Forelimb muscle (tissue), 1 donor: ENCODE results near the gene CDS2. TPM values are rescaled to one million over a fixed set of nuclear protein-coding genes. Genes with fewer than 3 reads are reported as not detected.

Experiments used
- DNase-seq: peaks from one replicate; pipeline ENCODE4 v3.0.0-alpha.2; 2013; ENCODE audit warnings: low read depth
- polyA plus RNA-seq: library from polyadenylated mRNA; unstranded; fragments of 120-200 nt; gene quantifications from one replicate; pipeline ENCODE4 v1.2.1, GENCODE V29; 2013; ENCODE audit not compliant: insufficient read length

Gene CDS2
- polyA plus RNA-seq, 1 donor, result 19.8 TPM

DNA sequence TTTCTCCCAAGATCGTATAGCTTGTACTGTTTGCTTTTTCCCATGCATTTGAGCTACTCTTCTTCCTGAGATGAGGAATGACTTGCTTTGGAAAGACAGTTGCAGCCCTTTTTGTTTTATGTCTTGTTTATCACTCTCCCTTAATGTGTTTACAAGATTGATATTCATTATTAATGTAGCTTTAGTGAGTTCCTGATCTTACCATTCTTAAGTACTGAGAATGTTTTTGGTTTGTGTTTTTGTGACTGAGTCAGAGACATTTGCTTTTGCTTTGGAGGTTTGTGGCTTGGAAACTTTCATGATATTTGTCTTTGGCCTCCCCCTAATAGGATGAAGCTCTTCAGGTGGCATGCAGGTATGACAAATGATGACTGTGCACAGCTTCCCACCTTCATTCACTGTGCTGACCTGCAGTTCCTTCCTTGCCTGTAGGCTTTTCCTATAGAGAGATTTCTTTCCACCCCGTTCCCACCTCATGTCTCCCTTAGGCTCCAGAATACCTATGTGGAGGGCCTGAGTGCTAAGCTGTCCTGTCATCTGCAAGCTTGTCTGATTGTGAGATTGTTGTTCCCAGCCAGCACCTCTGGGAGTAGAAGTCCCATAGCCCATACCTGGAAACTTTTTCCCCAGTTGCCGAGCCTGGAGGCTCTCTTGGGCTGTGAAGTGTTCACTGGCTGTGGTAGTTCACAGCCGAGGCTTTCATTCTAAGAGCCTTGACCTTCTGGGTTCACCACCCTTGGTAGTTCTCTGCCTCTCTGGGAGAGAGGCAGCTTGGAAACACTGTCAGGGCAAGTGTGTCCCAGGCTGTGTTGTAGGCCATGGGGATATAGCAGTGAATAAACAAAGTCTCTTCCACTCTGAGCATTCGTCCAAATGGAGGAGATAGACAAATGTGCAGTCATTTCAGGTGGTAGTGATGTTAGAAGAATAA is 27.1 kb downstream of the CDS2 start:
- no peak for DNase-seq

DNA sequence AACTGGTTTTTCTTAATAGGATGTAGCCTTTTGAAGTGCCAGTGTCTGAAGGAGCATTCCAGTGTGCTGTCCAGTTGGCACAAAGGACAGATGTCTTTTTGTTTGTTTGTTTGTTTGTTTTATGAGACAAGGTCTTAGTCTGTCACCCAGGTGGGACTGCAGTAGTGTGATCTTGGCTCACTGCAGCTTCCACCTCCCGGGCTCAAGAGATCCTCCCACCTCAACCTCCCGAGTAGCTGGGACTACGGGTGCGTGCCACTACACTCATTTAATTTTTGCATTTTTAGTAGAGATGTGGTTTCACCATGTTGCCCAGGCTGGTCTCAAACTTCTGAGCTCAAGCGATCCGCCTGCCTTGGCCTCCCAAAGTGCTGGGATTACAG is 27.7 kb downstream of the CDS2 start:
- DNase-seq, result no peak

DNA sequence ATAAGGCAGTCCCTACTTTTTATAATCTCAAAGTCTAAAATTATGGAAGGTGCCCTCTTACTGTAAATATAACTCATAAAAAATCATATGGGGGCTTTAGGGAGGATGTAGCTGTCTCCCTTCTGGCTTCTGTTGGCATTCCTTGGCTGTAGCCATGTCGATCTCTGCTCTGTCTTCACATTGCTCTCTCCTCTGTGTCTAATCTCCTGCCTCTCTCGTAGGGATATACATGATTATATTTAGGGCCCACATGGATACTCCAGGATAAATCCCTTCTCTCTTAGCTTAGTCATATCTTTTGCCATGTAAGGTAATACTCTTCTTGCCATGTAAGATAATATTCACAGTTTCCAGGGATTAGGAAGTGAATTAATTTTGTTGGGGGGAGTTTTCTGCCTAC is 28.6 kb downstream of the CDS2 start:
- no peak for DNase-seq

DNA sequence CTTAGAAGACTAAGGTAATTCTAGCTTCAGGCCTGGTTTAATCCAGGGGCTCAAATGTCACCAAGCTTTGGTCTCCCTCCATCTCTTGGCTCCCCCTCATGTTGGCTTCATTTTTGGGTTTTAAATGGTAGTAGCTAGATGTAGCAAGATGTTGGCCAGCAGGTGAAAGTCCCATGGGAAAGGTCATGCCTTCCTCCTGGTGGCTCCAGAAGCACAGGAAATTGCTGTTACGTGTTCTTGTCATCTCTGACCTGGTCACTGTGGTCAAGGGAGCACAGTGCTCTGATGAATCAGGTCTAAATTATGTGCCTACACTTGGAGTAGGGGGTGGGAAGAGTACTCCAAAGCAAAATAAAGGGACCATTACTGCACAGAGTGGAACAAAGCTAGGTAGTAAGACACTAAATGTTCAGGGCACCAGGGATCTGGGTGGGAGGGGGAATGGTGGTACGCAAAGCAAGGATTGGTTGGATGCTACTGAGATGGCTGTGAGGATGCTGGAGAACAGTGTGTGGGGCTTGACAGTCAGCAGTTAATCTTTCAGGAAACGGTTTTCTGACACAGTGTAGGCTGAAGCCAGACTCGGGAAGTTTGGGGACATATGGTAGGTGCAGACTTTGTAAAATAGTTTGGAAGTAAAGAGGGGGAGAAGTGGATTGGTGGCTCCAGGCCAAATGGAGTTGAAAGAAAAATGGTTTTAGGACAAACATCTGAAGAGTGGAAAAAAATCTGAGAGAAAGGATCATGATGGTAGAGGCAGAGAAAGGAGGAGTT is 30.1 kb downstream of the CDS2 start:
- DNase-seq, result no peak

DNA sequence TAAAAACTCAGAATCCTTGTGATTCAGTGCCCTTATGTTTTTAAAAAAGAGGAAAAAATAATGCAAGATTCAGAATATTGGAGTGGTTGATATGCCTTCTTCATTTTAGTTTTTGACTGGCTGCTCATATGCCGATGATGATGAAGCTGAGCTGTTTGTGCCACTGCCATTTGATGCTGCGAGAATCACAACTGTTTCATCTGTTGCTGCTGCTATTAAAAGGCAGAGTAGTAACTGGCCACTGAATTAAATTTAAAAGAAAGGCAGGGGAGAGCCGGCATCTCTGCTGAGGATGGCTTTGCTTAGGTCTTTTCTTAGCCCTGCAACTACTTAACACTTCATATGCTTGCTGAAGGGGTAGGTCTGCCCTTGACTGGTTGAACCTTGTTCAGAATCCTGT is 33.1 kb downstream of the CDS2 start:
- DNase-seq, result no peak

DNA sequence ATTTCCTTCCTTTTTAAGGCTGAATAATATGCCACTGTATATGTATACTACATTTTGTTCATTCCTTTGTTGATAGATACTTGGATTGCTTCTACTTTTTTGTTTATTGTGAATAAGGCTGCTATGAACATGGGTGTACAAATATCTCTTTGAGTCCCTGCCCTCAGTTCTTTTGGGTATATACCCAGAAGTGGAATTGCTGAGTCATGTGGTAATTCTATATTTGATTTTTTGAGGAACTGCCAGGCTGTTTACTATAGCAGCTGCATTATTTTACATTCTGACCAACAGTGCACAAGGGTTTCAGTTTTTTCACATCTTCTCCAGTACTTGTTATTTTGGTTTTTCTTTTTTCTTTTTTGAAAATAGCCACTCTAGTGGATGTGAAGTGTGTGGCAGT is 34.1 kb downstream of the CDS2 start:
- no peak for DNase-seq

DNA sequence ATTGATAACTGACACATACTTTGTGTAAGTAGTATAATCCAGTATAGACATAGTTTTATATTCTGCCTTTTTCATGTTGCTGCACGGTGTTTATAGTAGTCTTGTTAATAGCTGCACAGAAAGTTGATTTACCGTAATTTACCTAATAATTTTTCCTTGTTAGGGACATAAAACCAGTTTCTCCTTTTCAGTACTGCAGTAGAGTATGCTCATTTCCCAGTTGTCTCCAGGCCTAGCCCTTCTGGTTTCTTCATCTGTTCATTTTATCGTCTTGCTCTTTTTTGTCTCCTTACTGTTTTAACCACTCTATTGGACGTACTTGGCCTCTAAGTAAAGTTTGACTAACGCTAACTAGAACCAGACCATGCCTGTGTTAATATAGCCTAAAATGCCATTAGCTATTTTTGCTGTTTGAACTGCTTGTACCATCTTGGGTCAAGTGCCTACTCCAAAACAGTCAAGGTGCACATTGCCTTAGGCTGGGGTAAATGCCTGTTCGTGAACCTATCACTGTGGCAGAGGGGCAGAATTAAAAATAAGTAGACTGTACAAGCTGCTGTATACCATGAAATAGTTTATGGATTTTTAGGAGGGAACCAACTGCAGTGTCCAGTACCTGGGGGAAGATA is 34.8 kb downstream of the CDS2 start:
- no peak for DNase-seq

DNA sequence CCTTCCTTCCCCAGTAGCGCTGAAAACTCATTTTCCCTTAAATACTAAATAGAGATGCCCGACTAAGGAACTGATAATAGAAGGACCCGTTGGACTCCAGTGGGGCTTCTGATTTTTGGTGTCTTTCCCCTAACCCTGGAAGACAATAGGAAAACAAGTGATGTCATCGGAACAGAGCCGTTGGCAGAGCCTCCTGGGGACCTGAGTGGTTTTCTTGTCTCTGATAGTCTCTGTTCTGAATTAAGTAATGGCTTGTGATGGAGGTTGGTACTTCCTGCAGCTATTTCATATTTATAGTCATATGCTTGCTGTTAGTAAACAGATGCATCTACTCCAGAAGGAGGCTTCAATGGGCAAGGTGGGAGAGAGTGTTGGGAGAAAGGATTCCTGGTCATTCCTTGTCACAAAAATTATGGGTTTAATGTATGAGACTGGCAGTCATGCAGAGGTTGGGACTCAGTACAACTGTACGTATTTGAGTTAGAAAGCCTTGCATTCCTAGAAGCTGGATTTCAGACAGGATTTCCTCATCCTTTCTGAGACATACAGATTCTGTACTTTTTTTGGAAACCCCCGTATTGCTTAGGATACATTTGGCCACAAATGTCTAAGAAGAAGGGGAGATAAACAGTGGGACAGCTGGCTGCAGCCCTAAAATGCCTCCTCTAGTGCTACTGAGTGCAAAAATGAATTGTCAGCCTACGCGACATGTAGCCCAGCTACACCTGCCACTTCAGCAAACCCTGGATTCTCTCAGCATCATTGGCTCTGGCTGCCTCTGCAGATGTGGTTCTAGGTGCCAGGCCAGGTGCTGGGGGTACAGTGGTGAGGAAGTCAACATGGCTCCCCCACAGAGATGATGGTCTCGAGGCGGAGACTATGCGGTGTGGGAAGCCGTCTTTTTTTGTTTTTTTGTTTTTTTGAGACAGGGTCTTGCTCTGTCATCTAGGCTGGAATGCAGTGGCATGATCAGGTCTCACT is 38.1 kb downstream of the CDS2 start:
- no peak for DNase-seq

DNA sequence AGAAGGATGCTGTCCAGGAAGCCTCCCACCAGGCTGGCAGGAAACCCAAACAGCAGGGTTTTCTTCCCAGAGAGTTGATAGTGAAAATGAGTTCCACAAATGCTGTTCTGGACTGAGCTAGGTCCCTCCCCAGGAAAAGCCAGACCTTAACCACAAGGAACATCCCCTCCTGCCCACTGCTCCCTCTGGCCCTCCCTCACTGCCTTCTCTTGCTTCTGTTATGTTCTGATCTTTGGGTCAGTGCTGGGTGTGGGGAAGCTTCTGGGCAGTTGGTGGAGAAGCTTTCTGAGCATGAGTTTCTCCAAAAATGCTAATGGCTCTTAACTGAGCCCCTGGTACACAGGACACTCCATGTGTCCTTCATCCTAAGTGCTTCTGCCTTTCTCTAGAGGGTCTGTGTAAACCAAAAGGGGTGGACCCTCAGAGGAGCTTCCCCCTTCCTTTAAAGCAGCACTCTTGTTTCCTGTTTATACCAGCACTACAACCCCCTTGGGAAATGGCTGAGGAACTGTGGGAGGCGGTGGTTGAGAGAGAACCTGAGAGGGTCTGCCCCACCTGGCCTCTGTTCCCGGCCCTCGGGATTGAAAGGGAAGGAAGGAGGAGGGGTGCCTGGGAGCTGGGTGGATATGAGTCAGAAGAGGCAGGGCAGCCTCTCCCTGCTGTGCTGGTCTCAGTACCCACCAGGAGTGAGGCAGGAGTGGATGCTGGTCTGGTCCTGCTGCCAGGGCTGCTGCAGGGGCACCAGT is 42.0 kb downstream of the CDS2 start:
- no peak for DNase-seq

DNA sequence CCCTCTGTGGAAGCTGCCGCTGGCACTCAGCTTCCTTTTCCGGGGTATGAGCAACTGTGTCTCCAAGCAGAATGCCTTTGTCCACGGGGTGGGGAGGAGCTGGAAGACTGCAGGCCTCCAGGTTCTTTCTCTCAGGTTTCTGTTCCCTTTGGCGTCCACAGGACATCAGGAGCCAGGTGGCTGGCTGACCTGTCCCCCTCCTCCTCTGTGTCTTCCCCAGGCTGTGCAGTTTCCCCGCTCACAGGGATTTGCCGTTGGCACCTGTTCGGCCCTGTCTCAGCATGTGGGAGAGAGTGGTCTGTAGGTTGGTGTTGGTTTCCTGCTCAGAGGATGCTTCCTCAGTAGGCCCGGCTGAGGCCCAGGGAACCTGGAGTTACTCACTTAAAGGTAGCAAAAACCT is 43.5 kb downstream of the CDS2 start:
- DNase-seq, result no peak

DNA sequence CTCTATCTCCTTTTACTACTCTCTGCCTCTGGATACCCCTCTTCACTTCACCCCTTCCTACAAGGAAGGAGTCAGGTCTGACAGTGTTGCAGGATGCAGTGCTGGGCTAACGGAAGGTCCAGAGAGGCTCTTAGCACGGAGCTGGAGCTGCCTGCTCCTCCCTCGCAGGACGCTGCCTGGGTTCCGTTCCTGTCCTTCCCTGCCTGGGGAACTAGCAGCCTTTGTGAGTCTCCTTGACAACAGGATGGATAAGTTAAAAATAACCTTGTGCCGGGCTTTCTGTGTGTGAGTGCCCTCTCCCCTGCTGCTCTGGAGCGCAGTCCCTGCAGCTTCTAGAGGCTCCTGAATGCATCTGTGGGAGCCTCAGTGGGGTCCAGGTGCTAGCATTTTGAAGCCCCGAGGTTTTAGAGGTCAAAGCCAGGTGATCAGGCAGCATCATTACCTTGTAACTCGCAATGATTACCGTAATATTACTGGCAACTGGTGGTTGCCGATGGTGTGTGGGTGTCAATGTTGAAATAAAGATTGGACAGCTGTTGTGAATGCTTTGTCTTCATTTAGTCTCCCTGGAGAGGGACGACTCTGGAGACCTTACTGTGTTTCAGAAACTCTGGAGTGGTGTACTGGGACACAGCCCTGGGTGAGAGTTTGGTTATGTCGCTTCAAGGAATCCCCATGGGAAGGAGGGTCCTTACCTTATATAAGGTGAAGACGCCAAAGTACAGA is 44.4 kb downstream of the CDS2 start:
- no peak for DNase-seq

DNA sequence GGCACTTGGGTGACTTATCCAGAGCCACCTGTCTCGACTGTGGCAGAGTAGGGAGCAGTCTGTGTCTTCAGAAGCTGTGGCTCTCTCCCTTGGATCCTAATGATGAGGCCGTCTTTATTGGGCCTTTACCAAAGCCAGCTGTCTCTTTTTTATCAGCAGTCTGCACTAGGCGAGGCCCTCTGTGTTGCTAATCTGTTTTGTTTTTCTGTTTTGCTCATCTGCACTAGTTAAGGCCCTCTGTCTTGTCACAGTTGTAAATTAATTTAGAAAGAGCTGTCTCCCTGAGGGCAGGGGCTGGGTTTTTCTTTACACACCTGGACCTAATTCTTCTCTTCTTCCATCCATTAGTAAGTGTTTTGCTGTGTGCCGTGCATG is 45.0 kb downstream of the CDS2 start:
- no peak for DNase-seq

DNA sequence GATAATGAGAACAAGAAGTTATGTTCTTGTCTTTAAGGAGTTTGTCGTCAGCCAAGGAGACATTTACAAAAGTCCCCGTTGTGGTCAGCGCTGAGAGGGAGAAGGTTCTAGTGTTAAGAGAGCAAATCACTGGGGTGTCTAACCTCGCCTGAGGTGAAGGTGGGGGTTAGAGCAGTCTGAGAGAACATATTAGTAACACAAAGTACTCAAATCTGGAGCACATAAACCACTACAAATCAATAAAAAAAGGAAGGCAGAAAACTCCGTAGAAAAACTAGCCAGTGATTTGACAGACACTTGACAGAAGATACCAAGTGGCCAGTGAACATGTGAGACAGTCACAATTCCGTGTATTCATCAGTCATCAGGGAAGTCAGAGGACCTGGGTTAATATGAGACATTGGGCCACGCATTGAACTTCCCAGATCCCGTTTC is 45.4 kb downstream of the CDS2 start:
- DNase-seq, result no peak

DNA sequence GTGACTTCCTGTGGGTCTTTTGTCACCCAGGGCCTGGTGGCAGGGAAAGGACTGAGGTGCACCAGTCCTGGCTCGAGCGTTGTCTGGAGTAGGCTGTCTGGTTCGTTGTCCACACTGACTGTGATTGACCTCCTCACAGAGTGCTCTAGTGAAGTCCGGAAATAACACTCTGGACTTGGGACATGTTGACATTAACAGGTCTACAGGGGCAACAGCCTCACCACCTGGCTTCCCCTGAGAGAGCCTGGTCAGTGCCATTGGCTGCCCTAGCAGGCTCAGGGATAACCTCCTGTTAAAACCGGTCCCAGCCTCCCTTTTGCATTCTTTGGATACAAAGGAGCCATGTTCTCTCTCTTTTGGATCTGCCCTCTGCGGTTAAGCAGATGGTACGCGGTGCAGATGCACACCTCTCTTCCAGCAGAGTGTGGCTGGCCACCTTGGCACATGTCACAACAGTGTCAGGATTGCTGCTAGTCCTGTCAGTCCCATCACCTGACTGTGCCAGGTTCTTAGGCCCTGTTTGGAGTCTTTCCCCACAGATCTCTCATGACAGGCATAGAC is 46.2 kb downstream of the CDS2 start:
- DNase-seq, result no peak

DNA sequence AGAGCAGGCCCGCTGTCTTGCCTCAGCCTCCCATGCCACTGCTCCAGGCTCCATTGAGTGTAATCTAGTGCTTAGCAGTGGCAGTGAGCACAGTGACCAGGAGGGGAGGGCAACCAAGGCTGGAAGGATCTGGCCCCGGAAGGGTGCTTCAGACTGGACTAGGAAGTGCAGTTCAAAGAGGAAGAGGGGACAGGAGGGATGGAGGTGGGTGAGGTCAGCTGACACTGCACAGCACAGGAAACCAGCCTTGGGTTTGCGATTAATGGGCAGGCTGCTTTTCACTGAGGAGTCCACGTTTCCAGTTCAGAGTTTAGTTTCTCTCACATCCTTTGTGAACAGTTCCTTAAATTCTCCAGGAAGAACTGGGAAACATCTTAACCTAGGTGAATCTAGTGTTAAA is 46.9 kb downstream of the CDS2 start:
- no peak for DNase-seq

DNA sequence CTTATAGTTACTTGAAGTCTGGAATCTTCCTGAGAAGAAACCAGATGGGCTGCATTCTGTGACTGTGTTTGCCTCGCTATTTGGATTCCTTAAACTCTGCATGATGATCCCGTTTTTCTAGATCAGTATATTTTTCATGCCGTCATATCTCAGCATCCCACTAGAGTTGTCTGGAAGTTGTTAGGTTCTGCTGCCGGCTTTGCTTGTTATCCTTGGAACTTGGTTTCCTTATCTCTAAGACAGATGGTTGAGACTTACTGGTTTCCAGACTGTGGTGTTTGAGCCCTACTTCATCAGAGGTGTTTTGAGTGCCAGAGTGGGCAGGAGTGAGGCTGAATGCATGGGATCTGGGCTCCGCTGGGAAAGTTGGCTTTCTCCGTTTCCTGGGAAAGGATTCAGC is 50.3 kb downstream of the CDS2 start:
- DNase-seq, result no peak

DNA sequence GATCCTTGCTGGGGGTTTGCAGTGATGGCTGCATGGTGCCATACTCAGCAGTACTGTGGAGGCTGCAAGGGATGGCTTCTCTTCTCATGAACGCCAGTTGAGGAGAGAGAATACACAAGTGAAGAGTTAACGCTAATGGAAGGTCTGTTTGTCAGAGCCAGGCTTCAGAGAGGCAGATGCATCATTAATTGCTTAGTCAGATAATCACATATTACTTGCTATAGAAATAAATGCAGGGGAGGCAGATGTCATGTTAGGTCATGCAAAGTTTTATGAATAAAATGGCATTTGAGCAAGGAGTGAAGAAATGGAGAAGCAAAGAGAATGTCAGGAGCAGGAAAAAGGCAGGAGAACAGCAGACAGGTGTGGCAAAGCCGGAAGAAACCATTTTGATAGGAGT is 51.2 kb downstream of the CDS2 start:
- no peak for DNase-seq

DNA sequence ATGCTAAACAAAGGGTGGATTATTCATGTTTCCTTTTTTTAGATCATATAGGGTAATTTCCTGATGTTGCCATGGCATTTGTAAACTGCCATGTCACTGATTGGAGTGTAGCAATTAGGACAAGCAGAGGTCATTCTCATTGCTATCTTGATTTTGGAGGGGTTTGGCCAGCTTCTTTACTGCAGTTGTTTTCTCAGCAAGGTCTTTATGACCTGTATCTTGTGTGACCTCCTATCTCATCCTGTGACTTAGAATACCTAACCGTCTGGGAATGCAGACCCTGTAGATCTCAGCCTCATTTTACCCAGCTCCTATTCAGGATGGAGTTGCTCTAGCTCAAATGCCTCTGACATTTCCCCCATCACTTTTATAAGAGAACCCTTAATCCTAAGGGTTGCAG is 53.6 kb downstream of the CDS2 start:
- DNase-seq, result no peak

DNA sequence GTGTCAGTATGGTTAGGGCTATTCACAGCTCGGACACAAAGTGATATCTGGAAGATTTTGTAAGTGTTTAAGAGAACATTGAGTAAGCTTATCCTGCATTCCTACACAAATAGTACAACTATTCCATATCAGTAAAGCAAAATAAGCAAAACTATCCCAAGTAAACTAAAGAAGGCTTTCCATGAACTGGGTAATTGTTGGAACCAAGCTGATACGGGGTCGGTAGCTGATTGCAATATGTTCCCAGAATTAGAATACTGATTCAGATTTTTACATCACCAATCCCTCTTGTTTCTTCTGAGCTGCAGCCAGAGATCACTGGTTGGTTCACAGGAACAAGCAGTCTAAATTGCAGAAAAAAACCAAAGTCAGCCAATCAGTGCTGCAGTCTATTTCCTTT is 54.1 kb downstream of the CDS2 start:
- DNase-seq, result no peak

DNA sequence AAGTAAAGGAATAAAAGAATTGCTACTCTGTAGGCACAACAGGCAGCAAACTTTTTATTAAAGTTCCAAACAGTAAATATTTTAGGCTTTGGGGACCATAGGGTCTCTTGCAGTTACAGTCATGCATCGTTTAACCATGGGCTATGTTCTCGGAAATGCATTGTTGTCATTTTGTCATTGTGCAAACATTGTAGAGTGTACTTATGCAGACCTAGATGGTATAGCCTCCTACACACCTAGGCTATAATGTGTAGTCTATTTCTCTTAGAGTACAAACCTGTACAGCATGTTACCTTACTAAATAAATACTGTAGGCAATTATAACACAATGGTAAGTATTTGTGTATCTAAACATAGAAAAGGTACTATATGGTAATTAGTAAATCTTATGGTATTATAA is 54.7 kb downstream of the CDS2 start:
- no peak for DNase-seq
